Jurkat, Clone E6-1 (cell line): ENCODE data around the gene RAB28.

Source experiments
- DNase-seq: peaks from one replicate; pipeline ENCODE4 v3.0.0-alpha.2; 2011; ENCODE audit warnings: low read depth, low spot score
- H3K4me3 ChIP-seq: 2 replicates; pipeline ENCODE4 v1.5.1; 2011; ENCODE audit warnings: mild to moderate bottlenecking, low read length, control low read depth, moderate library complexity

Gene RAB28

DNA sequence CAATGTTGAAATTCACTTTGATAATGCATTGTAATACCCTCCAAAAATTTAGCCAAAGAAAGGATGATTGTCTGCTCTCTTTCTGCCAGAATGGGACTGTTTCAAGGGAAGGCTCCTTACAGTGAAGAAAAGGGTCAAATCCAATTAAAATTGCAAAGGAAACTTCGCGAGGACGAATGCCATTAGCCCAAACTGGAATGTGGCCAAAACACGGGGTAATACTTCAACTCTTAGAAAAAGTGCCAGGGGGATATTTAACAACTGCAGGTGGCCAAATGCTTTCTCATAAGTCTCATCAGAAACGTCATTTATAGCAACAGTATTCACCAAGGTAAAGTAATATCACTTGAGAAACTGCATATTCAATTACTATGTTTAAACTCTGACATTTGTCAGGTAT, 31.1 kb upstream of the RAB28 start:
- DNase-seq, result no peak
- no peak overlapping the region for H3K4me3 ChIP-seq

DNA sequence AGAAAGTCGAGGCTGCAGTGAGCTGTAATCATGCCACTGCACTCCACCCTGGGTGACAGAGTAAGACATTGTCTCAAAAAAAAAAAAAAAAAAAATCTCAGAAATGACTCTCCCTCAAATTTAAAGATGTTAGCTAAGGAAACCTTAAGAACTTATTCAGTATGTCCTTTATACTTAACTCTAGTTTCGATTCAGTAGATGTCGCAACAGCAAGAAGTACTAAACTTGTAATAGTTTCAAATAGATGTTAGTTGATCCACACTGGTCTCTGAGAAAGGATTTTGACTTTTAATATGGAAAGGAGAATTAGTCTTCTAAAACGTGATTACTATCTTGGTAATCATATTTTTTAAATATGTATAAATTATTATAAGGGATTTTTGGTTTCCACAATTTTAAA, 30.6 kb upstream of the RAB28 start:
- DNase-seq, result no peak
- no peak overlapping the region for H3K4me3 ChIP-seq

DNA sequence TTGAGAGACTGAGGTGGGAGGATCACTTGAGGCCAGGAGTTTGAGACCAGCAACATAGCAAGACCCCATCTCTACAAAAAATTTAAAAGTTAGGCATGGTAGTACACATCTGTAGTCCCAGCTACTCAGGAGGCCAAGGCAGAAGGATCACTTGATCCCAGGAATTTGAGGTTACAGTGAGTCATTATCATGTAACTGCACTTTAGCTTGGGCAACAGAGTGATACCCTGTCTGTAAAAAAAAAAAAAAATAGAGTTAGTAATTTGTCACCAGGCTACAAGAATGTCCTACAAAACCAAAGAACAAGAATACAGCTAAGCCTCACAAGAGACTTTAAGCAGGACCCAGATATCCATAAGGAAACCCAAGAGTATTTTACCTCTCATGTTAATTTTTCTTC, 27.0 kb upstream of the RAB28 start:
- H3K4me3 ChIP-seq, result no peak overlapping the region
- DNase-seq, result no peak

DNA sequence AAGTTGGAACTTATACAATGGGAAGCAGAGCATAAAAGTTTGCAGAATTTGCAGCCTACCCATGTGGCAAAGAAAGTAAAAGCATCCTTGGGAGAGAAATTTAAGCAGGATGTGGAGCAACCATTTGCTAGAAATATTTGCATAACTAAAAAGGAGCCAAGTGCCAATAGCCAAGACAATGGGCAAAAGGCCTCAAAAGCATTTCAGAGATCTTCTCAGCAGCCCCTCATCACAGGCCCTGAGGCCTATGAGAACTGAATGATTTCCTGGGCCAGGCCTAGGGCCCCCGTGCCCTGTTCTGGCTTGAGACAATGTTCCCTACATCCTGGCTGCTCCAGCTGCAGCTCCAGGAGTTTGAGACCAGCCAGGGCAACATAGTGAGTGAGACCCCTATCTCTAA, 25.3 kb upstream of the RAB28 start:
- H3K4me3 ChIP-seq, result no peak overlapping the region
- DNase-seq, result no peak

DNA sequence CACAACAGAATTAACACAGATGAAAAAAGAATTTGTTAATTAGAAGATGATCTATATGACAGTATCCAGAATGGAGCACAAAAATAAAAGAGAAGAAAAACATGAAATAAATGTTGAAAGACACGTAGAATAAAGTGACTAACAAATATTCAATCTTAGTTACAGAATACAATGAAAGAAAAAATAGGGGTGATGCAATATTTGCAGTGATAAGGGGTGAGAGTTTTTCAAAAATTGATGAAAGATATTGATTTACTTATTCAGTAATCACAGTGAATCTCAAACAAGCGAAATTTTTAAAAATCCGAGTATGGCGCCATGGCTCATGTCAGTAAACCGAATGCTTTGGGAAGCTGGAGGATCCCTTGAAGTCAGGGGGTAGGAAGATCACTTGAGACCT, 20.2 kb upstream of the RAB28 start:
- H3K4me3 ChIP-seq, result no peak overlapping the region
- DNase-seq, result no peak

DNA sequence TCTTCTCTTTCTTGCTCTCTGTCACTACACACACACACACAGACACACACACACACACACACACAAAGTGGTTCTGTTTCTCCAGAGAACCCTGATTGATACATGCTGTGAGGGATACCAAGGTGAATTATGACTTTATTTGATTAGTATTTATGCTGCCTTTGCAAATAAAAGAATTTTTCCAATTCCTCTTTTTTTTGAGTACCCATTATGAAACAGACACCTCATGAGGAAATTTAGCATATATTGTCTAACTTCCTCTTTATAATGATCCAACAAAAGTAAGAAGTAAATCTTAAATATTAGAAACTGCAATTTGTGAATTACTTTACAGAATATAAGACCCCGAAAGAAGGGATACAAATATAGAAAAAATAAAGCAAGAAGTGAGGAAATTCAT, 14.3 kb upstream of the RAB28 start:
- no peak for DNase-seq
- no peak overlapping the region for H3K4me3 ChIP-seq

DNA sequence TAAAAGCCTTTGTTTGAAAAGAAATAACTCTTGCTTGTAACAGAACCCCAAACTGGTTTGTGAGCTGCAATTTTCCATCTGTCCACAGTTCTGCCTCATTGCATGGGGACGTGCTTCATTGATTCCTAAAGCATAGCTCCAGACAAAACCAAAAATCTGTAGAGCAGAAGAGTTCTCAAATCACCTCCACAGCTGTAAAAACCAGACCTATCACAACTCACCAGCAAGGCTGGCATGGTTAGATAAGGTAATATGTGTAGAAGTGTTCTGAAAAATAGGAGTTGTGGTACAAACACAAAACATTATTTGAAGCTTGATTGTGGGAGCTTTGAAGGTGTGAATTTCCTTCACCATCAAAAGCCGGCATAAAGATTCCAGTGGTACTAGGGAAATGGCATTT, 12.5 kb upstream of the RAB28 start:
- DNase-seq, result no peak
- no peak overlapping the region for H3K4me3 ChIP-seq

DNA sequence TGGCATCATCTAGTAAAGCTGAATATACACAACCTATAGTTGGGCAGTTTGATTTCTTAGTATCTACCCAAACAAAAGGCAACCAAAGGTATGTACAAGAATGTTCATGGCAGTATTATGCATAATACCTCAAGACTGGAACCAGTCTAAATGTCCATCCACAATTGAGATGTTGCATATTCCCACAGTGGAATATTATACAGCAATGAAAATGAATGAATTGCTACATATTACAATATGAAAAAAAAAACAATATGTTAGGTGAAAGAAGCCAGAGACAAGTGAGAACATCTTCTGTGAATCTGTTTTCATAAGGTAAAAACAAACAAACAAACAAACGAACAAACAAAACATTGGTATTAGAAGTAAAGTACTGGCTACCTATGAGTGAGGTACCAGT, 11.6 kb upstream of the RAB28 start:
- no peak for DNase-seq
- no peak overlapping the region for H3K4me3 ChIP-seq

DNA sequence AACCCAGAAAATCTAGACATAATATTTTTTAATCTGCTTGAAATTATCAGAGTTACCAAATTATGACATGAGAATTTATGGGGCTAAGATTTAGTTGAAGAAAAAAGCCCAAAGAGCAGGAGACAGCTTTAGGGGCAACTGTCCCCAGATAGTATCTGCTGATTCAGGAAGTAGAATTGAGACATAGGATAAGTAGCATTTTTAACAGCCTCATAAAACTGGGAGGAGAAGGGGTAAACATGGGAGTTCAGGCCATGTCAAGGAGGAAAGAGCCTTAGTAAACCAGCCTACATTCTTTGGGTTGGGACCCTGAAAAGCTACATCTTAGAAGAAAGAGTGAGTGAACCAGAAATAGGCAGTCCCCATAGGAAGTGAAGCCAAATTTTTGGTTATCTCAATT, 9.7 kb upstream of the RAB28 start:
- DNase-seq, result no peak
- H3K4me3 ChIP-seq, result no peak overlapping the region

DNA sequence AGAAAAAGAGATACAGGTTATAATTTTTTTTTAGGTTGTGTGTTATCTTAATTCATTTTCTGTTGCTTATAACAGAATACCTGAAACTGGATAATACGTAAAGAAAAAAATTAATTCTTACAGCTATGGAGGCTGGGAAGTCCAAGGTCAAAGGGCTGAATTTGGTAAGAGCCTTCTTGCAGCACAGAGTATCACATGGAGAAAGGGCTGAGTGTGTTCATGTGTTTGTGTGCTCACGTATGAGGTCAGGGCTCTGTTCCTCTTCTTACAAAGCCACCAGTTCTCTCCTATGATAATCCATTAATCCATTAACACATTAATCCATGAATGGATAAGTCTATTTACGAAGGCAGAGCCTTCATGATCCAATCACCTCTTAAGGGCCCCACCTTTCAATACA, 8.6 kb upstream of the RAB28 start:
- H3K4me3 ChIP-seq, result no peak overlapping the region
- no peak for DNase-seq

DNA sequence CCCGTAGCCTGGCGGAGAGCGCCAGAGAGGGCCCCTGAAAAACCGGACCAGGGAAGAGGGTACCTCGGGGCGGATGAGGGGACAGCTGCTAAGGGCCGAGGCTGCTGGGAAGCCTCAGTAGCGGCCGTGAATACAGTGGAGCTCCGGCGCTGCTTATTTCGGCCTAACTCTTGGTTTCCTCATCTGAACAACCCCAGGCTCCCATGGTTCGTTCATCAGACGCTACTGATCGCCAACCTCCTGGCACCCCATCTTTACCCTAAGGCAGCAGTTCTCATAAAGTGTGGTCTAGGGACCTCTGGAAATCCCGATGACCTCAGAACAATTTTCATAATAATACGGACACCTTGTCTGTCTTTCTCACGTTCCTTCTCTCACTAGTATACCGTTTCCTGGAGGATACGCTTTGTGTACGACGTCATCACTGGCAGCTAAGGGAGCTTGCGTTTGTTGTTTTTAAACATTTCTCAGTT, 645 bp upstream of the RAB28 start:
- H3K4me3 ChIP-seq, result peak overlapping the region; percentile 80
- peak; percentile 15 for DNase-seq

DNA sequence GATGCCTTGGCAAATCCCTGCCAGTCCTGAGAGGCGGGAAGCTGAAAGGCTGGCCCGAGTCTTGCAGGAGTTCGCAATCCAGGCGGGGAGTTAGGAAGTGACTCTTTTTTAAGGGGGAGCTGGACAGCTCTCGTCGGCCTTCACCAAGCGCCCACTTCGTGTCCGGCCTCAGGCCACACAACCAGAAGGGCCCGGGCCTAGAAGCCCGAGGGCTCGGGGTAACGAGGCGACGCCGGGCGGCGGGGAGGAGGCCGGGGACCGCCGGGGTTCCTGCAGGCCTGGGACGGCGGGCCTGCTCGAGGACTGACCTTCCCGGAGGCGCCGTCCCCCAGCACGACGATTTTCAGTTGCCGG, 395 bp downstream of the RAB28 start:
- no peak for DNase-seq
- peak overlapping the region; percentile 80 for H3K4me3 ChIP-seq

DNA sequence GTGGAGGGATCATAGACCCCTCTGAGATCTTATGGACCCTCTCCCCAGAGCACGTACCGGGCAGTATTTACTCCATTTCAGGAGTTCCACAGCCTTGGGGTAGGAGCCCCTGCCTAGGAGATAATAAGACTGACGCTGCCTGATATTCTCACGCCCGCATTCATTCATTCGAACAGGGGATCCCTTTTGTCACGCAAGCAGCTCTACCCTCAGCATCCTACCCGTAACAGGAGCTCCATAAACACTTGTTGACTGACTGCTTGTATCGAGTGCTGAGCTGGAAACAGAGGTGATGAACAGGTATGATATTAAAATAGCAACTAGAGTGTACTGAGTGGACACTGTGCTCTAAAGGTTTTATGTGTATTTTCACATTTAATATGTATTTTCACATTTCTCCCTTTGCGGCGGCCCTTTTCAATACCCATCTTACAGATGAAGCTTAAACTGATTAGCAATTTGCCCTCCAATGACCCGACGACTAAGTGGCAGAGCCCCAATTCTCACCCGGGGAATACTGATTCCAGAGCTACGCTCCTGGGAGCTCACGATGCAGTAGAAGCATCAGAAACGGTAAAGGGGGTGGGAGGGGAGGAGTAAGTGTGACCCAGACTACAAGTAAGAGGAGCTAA, 888 bp downstream of the RAB28 start:
- DNase-seq, result peak; percentile 30

DNA sequence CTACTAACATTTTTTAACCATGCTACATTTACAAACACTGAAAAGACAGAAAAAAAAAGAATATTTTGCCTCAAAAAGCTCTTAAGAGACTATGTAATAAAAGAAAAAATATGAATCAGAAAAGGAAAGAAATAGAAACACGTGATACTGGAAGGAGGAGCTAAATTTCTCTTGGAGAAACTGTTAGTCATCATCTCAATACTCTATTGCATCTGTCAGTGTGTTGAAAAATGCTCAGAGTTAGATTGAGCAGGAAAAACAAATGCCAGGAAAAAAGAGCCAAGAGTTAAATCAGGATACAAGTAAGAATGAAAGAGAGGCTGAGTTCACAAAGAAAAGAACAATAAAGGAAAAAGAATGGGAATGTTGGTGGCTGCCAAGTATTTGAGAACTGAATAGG, 2.6 kb downstream of the RAB28 start:
- no peak for DNase-seq
- no peak overlapping the region for H3K4me3 ChIP-seq

More for the DNA sequence above, 888 bp downstream of the RAB28 start:
- peak overlapping the region; percentile 80 for H3K4me3 ChIP-seq

DNA sequence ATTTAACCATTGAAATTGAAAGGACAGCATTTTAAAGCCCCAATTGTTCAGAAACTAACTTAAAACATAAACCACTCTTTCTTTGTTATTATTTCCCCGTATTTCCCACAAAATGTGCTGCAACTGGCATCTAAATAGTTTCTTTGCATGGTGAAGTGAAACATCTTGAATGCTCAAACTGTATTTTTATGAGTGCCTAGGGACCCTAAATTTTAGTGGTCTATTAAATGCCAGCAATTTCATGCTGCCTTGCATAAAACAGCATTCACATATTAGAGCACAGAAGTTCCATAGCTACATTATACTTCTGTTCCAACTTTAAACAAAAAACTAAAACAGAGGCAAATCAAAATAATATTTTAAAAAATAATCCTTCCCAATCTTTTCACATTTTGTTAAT, 5.4 kb downstream of the RAB28 start:
- no peak overlapping the region for H3K4me3 ChIP-seq
- no peak for DNase-seq

DNA sequence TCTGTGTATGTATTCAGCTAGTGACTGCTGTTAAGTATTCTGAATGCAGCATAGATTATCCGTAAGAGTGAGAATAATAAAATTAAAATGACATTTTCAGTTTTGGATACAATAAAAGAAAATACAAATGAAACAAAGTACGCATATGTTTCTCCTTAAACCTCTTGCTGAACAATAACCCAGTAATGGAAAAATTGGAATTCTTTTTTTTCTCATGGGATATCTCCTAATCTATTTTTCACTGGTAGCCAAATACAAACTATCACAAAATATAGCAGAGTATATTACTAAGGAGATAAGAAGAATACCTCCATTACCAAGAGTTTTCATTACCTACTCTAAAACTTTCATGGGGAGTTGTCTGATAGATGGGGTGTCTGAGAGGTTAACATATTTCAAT, 6.0 kb downstream of the RAB28 start:
- no peak for DNase-seq
- no peak overlapping the region for H3K4me3 ChIP-seq

DNA sequence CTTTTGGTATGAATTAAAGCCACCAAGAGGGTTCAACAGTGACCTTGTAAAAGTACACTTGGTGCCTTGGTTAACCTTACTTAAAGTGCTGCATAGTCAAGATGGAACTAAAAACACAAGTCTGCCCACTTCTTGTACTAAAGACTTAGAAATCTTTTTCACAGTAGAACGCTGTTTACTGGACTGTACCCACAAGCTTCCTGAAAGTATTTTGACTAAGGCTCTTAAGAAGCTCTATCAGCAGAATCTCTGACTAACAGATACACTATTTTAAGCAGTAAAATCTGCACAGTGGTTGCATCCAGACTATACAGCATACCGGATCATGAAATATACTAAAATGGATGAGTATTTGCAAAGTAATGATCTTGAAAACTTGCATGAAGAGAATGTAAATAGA, 7.2 kb downstream of the RAB28 start:
- peak; percentile 25 for DNase-seq
- no peak overlapping the region for H3K4me3 ChIP-seq

DNA sequence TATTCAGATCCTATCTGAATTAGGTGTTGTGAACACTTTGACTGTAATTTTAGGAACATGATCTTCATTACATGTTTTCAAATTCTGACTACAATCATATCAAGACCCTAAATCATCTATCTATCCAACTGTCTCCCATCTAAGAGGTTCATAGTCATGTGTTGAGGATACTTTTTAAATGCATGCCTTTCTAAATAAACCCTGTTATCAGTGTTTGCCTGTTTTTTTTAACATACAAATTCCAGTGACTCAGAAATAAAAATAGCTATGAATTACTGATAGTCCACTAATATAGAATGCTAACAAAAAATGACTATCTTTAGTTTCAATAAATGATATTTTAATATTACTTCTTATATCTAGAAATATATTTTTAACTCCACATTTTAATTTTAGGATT, 8.0 kb downstream of the RAB28 start:
- H3K4me3 ChIP-seq, result no peak overlapping the region
- no peak for DNase-seq

DNA sequence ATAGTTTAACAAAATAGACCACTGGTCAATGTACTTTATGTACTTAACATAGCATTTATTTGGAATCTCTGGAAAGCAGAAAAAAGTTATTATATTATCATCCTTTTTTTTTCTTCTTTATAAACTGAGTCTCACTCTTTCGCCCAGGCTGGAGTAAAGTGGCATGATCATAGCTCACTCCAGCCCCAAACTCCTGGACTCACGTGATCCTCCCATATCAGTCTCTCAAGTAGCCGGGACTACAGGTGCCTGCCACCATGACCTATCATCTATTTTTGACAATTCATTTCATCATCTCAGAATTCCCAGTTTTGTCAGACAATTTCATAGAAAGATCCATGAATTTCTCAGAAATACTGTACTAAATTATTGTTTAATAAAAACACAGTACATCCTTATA, 12.7 kb downstream of the RAB28 start:
- H3K4me3 ChIP-seq, result no peak overlapping the region
- no peak for DNase-seq

DNA sequence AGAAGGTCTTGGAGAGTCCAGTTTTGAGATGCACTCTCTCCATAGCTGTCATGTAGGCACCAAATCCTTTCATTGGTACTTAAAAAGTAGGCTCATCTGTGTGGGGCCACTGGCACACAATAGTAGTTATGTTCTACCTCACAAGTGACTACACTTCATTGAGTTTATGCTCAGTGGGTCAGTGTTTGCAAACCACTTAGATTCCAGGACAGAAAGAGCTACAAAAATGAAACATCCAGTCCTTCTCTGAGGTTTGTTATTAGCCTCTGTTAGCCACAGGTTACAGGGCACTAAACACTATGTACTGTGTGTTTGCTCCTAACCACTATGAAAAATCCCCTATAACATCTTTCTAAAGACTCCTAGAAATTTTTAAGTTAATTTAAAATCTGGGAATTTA, 13.8 kb downstream of the RAB28 start:
- no peak for DNase-seq
- H3K4me3 ChIP-seq, result no peak overlapping the region

DNA sequence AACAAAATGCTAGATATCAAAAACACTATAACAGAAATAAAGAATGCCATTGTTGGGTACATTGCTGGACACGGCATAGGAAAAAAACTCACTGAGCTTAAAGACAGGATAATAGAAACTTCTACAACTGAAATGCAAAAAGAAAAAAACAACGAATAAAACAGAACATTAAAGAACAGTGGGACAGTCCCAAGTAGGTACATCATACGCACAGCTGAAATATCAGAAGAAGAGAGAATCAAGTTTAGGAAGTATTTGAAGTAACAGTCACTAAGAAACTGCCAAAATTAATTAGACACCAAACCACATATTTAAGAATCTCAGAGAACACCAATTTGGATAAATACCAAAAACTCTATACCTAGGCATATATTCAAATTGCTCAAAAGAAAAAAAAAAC, 19.2 kb downstream of the RAB28 start:
- no peak overlapping the region for H3K4me3 ChIP-seq
- no peak for DNase-seq

DNA sequence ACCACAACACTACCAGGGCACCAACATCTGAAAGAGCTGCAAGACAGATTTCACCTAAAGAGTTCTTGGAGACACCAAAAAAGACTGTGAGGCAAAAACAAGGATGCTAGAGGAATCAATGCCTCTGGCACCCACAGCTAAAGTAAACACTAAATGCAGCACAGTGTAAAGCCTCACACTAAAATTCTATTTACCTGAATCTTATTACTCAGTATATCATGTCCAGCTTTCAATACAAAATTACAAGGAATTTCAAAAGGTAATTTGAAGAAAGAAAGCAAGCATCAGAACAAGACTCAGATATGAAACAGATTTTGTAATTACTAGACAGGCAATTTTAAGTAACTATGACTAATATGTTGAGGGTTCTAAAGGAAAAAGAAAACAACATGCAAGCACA, 19.6 kb downstream of the RAB28 start:
- H3K4me3 ChIP-seq, result no peak overlapping the region

More for the DNA sequence above, 19.6 kb downstream of the RAB28 start:
- DNase-seq, result no peak
